Measurements from ENCODE around the gene WDFY3. TPM values are rescaled to one million over a fixed set of nuclear protein-coding genes. Genes with fewer than 3 reads are reported as not detected.

Gene WDFY3
- total RNA-seq, 1 donor from 2014 or later = 0.75 TPM

DNA sequence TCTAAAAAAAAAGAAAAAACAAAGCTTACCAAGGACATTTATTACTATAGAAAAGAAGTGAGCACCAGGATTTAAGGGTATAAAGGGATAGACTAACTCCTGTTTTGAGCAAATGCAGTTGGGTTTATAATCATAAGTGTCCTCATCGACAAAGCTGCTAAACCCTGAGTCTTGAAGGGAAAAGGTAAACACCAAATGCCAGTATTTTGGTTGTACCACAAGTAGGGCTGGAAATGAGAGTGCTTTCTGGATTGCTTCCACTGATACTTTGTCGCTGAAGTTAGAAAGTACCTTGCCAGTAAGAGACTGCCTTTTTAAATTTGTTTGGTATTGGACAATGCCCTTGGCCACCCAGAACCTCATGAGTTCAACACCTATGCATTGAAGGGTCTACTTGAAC lies 53.7 kb downstream of the WDFY3 start:
- DNase-seq = no peak
- no peak overlapping the region for H3K27ac Mint-ChIP-seq
- H3K4me3 Mint-ChIP-seq = no peak overlapping the region
- H3K36me3 Mint-ChIP-seq (ENCODE audit: low read depth) = no peaks in the 10 kb centered on the region
- intact Hi-C loops (cut with micrococcal nuclease) = no loop called here
- H3K4me1 Mint-ChIP-seq = no peaks in the 10 kb centered on the region
- H3K9me3 Mint-ChIP-seq = no peaks in the 10 kb centered on the region
- no peaks in the 10 kb centered on the region for H3K27me3 Mint-ChIP-seq

DNA sequence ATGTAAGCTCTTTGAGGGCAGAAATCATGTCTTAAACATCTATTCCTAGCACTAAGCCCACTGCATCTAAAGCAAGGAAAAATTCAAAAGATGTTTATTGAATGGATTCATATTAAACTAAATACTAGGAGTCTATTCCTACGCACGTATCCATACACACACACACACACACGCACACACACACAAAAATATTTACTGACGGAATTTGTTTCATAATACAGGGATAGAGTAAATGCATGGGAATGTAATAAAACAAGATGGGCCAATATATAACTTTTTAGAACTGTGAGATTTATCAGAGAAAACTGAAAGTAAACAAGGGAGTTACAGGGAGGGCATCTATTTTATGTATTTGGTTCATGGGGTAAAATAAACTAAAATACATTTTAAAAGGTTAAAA lies 57.6 kb downstream of the WDFY3 start:
- Mint-ChIP-seq H3K4me1 (no peaks in the 10 kb centered on the region), H3K4me3 (no peak overlapping the region), H3K36me3 (ENCODE audit: low read depth) (no peaks in the 10 kb centered on the region), H3K27me3 (no peaks in the 10 kb centered on the region), H3K27ac (no peak overlapping the region), H3K9me3 (no peaks in the 10 kb centered on the region)
- intact Hi-C loops (cut with micrococcal nuclease) = no loop called here
- DNase-seq = no peak

DNA sequence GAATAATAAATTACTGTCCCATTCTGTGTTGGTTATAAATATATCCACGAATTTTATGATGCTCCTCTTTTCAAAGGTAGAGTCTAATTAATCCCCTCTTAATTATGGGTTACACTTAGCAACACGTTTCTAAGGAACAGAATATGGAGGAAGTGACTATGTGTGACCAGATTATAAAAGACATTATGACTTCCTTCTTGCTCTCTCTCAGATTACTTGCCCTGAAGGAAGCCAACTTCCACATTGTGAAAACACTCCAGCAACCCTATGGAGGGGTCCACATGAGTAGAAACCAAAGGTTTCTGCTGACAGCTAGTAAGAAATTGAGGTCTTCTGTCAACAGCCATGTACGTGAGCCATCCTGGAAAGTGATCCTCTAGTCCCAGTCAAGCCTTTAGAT lies 59.3 kb downstream of the WDFY3 start:
- Mint-ChIP-seq H3K27me3 (no peaks in the 10 kb centered on the region), H3K27ac (no peak overlapping the region), H3K9me3 (no peaks in the 10 kb centered on the region), H3K36me3 (ENCODE audit: low read depth) (no peaks in the 10 kb centered on the region), H3K4me1 (no peaks in the 10 kb centered on the region), H3K4me3 (no peak overlapping the region)
- DNase-seq = no peak
- intact Hi-C loops (cut with micrococcal nuclease) = no loop called here

DNA sequence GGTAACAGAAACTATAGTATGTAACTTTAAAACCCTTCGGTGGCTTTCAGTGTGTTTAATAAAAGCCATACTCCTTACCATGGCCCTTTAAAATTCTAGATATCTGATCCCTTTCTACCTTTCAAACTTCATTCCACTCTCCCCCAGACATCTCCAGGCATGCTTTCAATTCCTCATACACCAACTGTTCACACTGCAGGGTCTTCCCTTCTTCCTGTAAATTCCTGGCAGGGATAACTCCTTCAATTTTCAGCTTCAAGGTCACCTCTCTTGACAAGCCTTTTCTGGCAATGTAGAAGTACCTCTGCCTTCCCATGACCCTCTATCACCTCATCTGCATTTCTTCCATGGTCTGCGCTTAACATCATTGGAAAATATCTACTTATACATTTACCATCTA lies 60.8 kb downstream of the WDFY3 start:
- no peak overlapping the region for H3K27ac Mint-ChIP-seq
- no peaks in the 10 kb centered on the region for H3K36me3 Mint-ChIP-seq (ENCODE audit: low read depth)
- no peaks in the 10 kb centered on the region for H3K27me3 Mint-ChIP-seq
- no peaks in the 10 kb centered on the region for H3K4me1 Mint-ChIP-seq
- intact Hi-C loops (cut with micrococcal nuclease) = no loop called here
- H3K4me3 Mint-ChIP-seq = no peak overlapping the region
- H3K9me3 Mint-ChIP-seq = no peaks in the 10 kb centered on the region
- DNase-seq = no peak

DNA sequence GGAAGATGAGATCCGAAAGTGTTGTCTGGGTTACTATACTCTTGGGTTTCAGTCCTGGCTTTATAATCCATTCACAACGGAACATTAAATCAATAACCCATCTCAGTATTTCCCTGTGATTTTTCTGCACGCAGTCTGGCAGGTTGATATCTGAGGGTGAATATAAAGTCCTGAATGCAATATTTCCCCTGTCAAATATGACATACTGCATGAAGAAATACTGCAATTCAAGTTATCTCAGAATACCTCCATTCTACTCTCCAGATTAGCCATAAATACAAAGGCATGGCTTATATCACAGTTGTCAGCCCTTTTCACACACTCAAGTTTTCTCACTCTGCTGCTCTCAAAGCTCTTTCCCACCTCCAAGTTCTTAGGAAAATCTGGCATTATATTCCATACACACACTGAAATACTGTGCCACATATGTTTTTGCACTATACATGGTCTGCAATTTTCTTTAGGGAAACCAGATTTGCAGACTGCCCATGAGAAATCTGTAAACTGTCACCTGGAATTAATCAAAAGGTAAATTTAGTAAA lies 64.7 kb downstream of the WDFY3 start:
- Mint-ChIP-seq H3K27ac (no peak overlapping the region), H3K4me1 (no peaks in the 10 kb centered on the region), H3K4me3 (no peak overlapping the region), H3K9me3 (no peaks in the 10 kb centered on the region), H3K27me3 (no peaks in the 10 kb centered on the region), H3K36me3 (ENCODE audit: low read depth) (no peaks in the 10 kb centered on the region)
- DNase-seq = no peak
- intact Hi-C loops (cut with micrococcal nuclease) = no loop called here

DNA sequence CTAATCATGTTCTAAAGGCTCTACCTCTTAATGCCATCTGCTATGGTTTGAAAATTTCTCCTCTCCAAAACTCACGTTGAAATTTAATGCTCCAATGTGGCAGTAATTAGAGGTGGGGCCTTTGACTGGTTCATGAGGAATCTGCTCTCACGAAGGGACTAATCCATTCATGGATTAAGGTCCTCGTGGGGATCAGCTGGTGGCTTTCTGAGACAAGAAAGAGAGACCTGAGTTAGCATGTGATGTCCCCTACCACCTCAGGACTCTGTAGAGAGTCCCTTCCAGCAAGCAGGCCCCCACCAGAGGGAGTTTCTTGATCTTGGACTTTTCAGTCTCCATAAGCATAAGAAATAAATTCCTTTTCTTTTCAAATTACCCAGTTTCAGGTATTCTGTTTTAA lies 65.3 kb downstream of the WDFY3 start:
- Mint-ChIP-seq H3K27ac (no peak overlapping the region), H3K27me3 (no peaks in the 10 kb centered on the region), H3K36me3 (ENCODE audit: low read depth) (no peaks in the 10 kb centered on the region), H3K4me3 (no peak overlapping the region), H3K9me3 (no peaks in the 10 kb centered on the region), H3K4me1 (no peaks in the 10 kb centered on the region)
- intact Hi-C loops (cut with micrococcal nuclease) = no loop called here
- no peak for DNase-seq

DNA sequence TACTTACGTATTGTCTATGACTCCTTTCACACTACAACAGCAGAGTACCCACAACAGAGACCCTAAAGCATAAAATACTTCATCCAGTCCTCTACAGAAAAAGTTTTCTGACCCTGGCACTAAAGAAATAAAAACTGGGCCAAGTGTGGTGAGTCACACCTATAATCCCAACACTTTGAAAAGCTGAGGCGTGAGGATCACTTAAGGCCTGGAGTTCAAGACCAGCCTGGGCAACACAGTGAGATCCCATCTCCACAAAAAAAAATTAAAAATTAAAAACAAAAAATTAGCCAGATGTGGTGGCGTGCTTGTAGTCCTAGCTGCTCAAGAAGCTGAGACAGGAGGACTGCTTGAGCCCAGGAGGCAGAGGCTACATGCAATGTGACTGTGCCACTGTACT lies 66.9 kb downstream of the WDFY3 start:
- intact Hi-C loops (cut with micrococcal nuclease) = no loop called here
- H3K9me3 Mint-ChIP-seq = no peaks in the 10 kb centered on the region
- no peak overlapping the region for H3K27ac Mint-ChIP-seq
- H3K27me3 Mint-ChIP-seq = no peaks in the 10 kb centered on the region
- no peak for DNase-seq
- H3K36me3 Mint-ChIP-seq (ENCODE audit: low read depth) = no peaks in the 10 kb centered on the region
- H3K4me3 Mint-ChIP-seq = no peak overlapping the region
- H3K4me1 Mint-ChIP-seq = no peaks in the 10 kb centered on the region

DNA sequence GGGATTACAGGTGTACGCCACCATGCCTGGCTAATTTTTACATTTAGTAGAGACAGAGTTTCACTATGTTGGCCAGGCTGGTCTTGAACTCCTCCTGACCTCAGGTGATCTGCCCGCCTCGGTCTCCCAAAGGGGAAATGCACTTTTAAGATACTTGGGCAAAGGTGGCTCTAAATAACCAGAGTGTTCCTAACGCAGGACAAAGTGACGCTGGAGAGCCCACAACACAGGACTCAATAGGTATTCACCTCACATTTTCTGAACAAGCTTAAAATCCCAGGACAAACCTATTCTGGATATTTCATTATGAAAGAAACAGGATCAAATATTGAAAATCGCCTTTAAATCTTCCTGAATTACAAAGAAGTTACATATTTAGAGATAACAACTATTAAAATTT lies 69.0 kb downstream of the WDFY3 start:
- Mint-ChIP-seq H3K4me3 (no peak overlapping the region), H3K27me3 (no peaks in the 10 kb centered on the region), H3K27ac (no peak overlapping the region), H3K4me1 (no peaks in the 10 kb centered on the region), H3K9me3 (no peaks in the 10 kb centered on the region), H3K36me3 (ENCODE audit: low read depth) (no peaks in the 10 kb centered on the region)
- intact Hi-C loops (cut with micrococcal nuclease) = no loop called here
- DNase-seq = no peak

DNA sequence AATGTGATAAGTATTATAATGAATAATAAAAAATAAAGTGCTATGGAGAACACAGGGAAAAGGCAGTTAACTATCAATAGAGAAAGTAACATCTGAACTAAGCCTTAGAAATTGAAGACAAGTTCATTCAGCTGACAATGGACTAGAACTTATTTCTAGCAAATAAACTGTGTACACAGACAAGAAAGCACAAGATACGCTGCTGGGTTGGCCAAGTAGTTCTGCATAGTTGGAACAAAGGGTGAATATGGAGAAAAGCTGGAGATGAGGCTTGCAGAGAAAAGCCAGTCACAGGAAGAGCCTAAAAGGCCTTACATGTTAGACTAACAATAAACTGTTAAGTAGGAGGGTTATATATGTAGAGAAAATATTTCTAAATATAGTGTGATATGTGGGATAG lies 71.2 kb downstream of the WDFY3 start:
- H3K4me3 Mint-ChIP-seq = no peak overlapping the region
- H3K27ac Mint-ChIP-seq = no peak overlapping the region
- intact Hi-C loops (cut with micrococcal nuclease) = no loop called here
- no peaks in the 10 kb centered on the region for H3K9me3 Mint-ChIP-seq
- H3K27me3 Mint-ChIP-seq = no peaks in the 10 kb centered on the region
- H3K4me1 Mint-ChIP-seq = no peaks in the 10 kb centered on the region
- H3K36me3 Mint-ChIP-seq (ENCODE audit: low read depth) = no peaks in the 10 kb centered on the region
- no peak for DNase-seq

DNA sequence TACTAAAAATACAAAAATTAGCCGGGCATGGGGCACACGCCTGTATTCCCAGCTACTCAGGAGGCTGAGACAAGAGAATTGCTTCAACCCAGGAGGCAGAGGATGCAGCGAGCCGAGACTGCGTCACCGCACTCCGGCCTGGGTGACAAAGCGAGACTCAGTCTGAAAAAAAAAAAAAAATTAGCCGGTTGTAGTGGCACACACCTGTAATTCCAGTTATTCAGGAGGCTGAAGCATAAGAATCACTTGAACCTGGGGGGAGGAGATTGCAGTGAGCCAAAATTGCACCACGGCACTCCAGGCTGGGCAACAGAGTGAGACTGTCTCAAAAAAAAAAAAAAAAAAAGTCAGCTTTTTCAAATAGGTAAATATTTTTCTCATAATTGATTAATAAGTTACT lies 71.9 kb downstream of the WDFY3 start:
- no peak overlapping the region for H3K27ac Mint-ChIP-seq
- H3K36me3 Mint-ChIP-seq (ENCODE audit: low read depth) = no peaks in the 10 kb centered on the region
- DNase-seq = no peak
- H3K4me1 Mint-ChIP-seq = no peaks in the 10 kb centered on the region
- no peaks in the 10 kb centered on the region for H3K27me3 Mint-ChIP-seq
- intact Hi-C loops (cut with micrococcal nuclease) = no loop called here
- no peak overlapping the region for H3K4me3 Mint-ChIP-seq
- no peaks in the 10 kb centered on the region for H3K9me3 Mint-ChIP-seq

DNA sequence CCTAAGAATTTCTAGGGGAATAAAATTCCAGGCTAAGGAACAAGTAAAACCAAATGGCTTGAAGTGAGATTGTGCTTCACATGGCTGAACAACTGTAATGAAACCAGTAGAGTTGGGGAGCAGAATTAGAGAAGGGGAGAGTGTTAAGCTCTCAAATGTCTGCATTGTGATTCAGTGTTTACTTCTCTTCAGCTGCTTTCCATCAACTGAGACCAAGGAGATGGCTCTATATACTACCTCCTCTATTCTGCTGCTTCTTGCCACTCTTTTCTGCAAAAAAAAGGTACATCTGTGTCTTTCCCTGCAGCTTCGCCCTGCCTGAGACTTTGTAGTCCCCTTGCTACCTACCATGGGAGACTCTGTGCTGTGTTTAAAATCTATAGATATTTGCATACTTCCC lies 73.5 kb downstream of the WDFY3 start:
- H3K4me1 Mint-ChIP-seq = no peaks in the 10 kb centered on the region
- DNase-seq = no peak
- no peaks in the 10 kb centered on the region for H3K36me3 Mint-ChIP-seq (ENCODE audit: low read depth)
- intact Hi-C loops (cut with micrococcal nuclease) = no loop called here
- H3K4me3 Mint-ChIP-seq = no peak overlapping the region
- no peak overlapping the region for H3K27ac Mint-ChIP-seq
- no peaks in the 10 kb centered on the region for H3K9me3 Mint-ChIP-seq
- no peaks in the 10 kb centered on the region for H3K27me3 Mint-ChIP-seq

DNA sequence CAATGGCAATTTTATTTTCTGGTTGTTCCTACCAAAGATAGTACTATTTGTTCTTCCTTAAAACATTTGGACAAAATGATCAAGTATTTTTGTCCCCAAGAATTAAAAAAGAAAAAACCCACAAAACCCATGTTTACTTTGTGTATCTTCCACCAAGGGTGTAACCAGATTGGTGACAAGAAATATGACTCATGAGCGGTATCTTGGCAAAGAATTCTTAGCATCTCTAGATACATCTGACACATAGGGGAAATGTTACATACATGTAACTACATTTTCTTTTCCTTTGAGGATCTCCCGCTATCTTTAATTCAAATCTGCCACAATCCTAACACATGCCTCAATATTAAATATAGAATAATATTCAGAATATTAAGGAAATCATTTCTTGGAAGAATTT lies 78.7 kb downstream of the WDFY3 start:
- Mint-ChIP-seq H3K4me3 (no peak overlapping the region), H3K27ac (no peak overlapping the region), H3K27me3 (no peaks in the 10 kb centered on the region), H3K4me1 (no peaks in the 10 kb centered on the region), H3K36me3 (ENCODE audit: low read depth) (no peaks in the 10 kb centered on the region), H3K9me3 (no peaks in the 10 kb centered on the region)
- DNase-seq = no peak
- intact Hi-C loops (cut with micrococcal nuclease) = no loop called here

DNA sequence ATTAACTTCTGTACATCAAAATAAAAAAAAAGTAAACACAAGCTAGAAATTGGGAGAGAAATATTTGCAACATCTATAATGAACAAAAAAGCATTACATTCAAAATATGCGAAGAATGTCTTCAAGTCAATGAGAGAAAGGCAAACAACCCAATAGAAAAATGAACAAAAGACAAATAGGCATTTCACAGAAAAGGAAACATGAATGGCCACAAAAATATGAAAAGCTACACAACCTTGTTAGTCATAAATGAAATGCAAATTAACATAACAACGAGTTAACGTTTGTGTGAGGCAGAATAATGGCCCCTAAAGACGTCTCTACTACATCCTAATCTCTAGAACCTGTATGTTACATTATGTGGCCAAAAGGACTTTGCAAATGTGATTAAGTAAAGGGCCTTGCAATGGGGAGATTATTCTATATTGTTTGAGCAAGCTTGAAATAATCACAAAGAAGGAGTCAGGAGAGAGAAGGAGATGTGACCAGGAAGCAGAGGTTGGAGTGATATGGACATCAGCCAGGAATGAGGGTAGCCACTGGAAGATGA lies 86.8 kb downstream of the WDFY3 start:
- no peak for DNase-seq
- intact Hi-C loops (cut with micrococcal nuclease) = no loop called here
- Mint-ChIP-seq H3K27ac (no peak overlapping the region), H3K4me1 (no peaks in the 10 kb centered on the region), H3K4me3 (no peak overlapping the region), H3K36me3 (ENCODE audit: low read depth) (no peaks in the 10 kb centered on the region), H3K27me3 (no peaks in the 10 kb centered on the region), H3K9me3 (no peaks in the 10 kb centered on the region)

DNA sequence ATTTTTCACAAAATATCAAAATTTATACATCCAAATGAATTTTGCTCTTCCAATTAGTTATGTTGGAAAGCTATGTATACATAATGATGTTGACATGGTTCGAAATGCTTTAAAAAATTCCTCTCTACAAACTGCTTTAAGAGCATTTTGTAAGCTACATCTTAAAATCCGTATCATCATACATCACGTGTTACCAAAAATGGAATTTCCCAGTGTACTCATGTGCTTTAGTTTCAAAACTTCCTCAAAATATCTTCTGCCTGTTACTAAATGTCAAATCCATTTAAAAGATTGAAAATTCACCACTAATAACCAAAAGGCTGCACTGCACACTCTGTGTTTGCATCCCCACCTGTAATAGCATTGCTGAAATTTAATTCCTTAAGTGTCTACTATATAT lies 87.9 kb downstream of the WDFY3 start:
- DNase-seq = no peak
- no peak overlapping the region for H3K4me3 Mint-ChIP-seq
- H3K4me1 Mint-ChIP-seq = no peaks in the 10 kb centered on the region
- H3K27ac Mint-ChIP-seq = no peak overlapping the region
- H3K36me3 Mint-ChIP-seq (ENCODE audit: low read depth) = no peaks in the 10 kb centered on the region
- H3K27me3 Mint-ChIP-seq = no peaks in the 10 kb centered on the region
- intact Hi-C loops (cut with micrococcal nuclease) = no loop called here
- no peaks in the 10 kb centered on the region for H3K9me3 Mint-ChIP-seq

DNA sequence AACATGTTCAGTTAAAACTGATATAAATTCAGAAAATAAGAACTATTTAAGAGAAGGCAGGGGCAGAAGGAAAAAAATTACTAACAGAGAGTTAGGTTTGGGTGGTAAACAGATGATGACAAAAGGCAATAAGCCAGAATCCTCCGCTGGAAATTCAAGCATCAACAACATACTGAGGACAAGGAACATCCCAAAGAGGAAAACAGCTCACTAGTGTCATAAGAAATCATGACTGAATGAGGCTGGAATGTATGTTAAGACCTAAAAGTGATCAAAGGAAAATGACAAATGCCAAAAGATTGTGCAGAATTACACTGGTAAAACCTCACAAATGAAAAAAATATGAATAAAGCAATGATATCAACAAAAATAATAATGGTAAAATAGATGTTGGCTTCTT lies 88.4 kb downstream of the WDFY3 start:
- no peaks in the 10 kb centered on the region for H3K36me3 Mint-ChIP-seq (ENCODE audit: low read depth)
- no peak overlapping the region for H3K4me3 Mint-ChIP-seq
- no peaks in the 10 kb centered on the region for H3K9me3 Mint-ChIP-seq
- H3K27ac Mint-ChIP-seq = no peak overlapping the region
- no peaks in the 10 kb centered on the region for H3K4me1 Mint-ChIP-seq
- no peak for DNase-seq
- H3K27me3 Mint-ChIP-seq = no peaks in the 10 kb centered on the region
- intact Hi-C loops (cut with micrococcal nuclease) = no loop called here

All from activated CD4-positive, alpha-beta T cell treated with anti-CD3 and anti-CD28 coated beads, Interleukin-2, amount 10 ng/mL, durations not matched to agents 24 days and 14 days (primary cell).